ENCODE results near the gene MEI1. TPM values are rescaled to one million over a fixed set of nuclear protein-coding genes. Genes with fewer than 3 reads are reported as not detected.

MEI1 gene
- total RNA-seq, 1 experiment from 2014 or later: 0.20 TPM

DNA sequence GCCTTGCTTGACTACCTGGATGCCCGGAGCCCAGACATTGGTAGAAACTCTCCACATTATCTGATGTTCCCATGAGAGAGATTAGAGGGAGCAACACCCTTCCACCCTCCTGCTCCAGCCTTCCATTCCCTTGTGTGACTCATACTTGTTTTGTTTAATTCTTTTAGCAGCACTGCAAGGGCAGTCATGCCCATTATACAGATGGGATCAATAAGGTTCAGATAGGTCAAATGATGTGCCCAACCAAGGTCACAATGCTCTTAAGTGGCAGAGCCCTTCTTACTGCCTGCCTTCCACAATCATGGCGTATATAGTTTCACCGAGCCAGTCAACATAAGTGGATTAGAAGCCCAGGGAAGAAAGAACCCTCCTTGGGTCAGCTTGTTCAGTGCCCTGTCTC, 94.6 kb downstream of the MEI1 start:
- Histone ChIP-seq H2BK5ac (ENCODE audit: insufficient read length, low read length) (no peak overlapping the region), H3T11ph (ENCODE audit: low read length) (no peak overlapping the region), H4K91ac (ENCODE audit: insufficient read length, low read depth, low read length) (no peak overlapping the region), H3K4me2 (ENCODE audit: insufficient read depth, insufficient read length, low read length) (no peak overlapping the region), H4K20me1 (ENCODE audit: control insufficient read depth, insufficient read depth, insufficient read length) (no peaks in the 10 kb centered on the region), H4K8ac (replicated peaks; ENCODE audit: insufficient read length, low read depth, low read length) (no peak overlapping the region), H3K4me1 (ENCODE audit: insufficient read depth, low read length) (no peaks in the 10 kb centered on the region), H2BK12ac (ENCODE audit: insufficient read length, low read depth, low read length) (no peak overlapping the region), H3K14ac (ENCODE audit: insufficient read depth, low read length) (no peak overlapping the region), H3K27me3 (ENCODE audit: insufficient read depth, low read length) (no peaks in the 10 kb centered on the region), H3K23me2 (ENCODE audit: insufficient read length, low read depth, low read length, poor library complexity, severe bottlenecking) (no peaks in the 10 kb centered on the region), H2BK120ac (ENCODE audit: low read depth, low read length, poor library complexity, severe bottlenecking) (no peak overlapping the region), H3K18ac (ENCODE audit: insufficient read length, low read depth, low read length) (no peak overlapping the region), H3K4ac (ENCODE audit: low read depth, low read length) (no peak overlapping the region), H2BK15ac (ENCODE audit: low read depth, low read length) (no peak overlapping the region), H2AK5ac (ENCODE audit: insufficient read length, low read length) (no peak overlapping the region), H2BK20ac (ENCODE audit: low read depth, low read length, poor library complexity, severe bottlenecking) (no peak overlapping the region), H3K9ac (ENCODE audit: extremely low read depth, insufficient read length, low read length) (no peak overlapping the region), H4K5ac (ENCODE audit: insufficient read length, low read depth, low read length) (no peak overlapping the region), H2AFZ (ENCODE audit: low read length) (no peak overlapping the region), H3K79me1 (ENCODE audit: insufficient read depth, low read depth, low read length, poor library complexity, severe bottlenecking) (no peaks in the 10 kb centered on the region), H3K27ac (ENCODE audit: insufficient read length, low read depth, low read length) (no peak overlapping the region), H3K9me3 (ENCODE audit: control insufficient read depth, low read depth, low read length) (no peaks in the 10 kb centered on the region), H3K79me2 (ENCODE audit: insufficient read depth, low read length) (no peaks in the 10 kb centered on the region), H3K56ac (ENCODE audit: insufficient read length, low read depth, low read length) (no peak overlapping the region), H3K23ac (ENCODE audit: insufficient read length, low read depth, low read length) (no peak overlapping the region)
- H3K9me3 Mint-ChIP-seq: no peaks in the 10 kb centered on the region
- H3K27ac Mint-ChIP-seq: no peak overlapping the region
- peaks cover 9% of the 10 kb centered on the region for H3K27me3 Mint-ChIP-seq (ENCODE audit: low read depth)
- no peak for DNase-seq
- no peaks in the 10 kb centered on the region for H3K36me3 Mint-ChIP-seq (ENCODE audit: insufficient read depth in 1 of 3, low read depth in 3 of 3)
- H3K4me1 Mint-ChIP-seq: peaks cover under 1% of the 10 kb centered on the region in 2 experiments; a peak in 3 of 4 replicates
- no peak overlapping the region for H3K4me3 Mint-ChIP-seq
- TF ChIP-seq, protein P1, sequence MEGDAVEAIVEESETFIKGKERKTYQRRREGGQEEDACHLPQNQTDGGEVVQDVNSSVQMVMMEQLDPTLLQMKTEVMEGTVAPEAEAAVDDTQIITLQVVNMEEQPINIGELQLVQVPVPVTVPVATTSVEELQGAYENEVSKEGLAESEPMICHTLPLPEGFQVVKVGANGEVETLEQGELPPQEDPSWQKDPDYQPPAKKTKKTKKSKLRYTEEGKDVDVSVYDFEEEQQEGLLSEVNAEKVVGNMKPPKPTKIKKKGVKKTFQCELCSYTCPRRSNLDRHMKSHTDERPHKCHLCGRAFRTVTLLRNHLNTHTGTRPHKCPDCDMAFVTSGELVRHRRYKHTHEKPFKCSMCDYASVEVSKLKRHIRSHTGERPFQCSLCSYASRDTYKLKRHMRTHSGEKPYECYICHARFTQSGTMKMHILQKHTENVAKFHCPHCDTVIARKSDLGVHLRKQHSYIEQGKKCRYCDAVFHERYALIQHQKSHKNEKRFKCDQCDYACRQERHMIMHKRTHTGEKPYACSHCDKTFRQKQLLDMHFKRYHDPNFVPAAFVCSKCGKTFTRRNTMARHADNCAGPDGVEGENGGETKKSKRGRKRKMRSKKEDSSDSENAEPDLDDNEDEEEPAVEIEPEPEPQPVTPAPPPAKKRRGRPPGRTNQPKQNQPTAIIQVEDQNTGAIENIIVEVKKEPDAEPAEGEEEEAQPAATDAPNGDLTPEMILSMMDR (conservative IDR thresholded peaks at IDR 0.05): no peak
- WGBS (ENCODE audit: extremely low coverage, insufficient read length, low lambda C conversion rate): no CpG with 5 or more reads among the region's 3 CpGs

Measured in H9 (cell line).